ENCODE data around the gene ELP4. TPM values are rescaled to one million over a fixed set of nuclear protein-coding genes. Genes with fewer than 3 reads are reported as not detected.
A peak's percentile ranks its signal among the peaks of the same experiment; 100 is the strongest.

The ELP4 gene
- total and polyA plus RNA-seq, 2 experiments from 2014 or later, result 28.2 to 38.3 TPM

GRCh38 chr11:31798057-31798553 is 288.5 kb downstream of the ELP4 start:
- H3K27ac ChIP-seq (ENCODE audit: low read depth), result no peak overlapping the region
- peak overlapping the region; percentile 60 for H3K4me3 ChIP-seq
- peaks cover 79% of the 10 kb centered on the region for H3K27me3 Mint-ChIP-seq (ENCODE audit: insufficient read depth, low read depth, poor library complexity)
- H2AFZ ChIP-seq, result peak overlapping the region; percentile 94
- peaks cover 40% of the 10 kb centered on the region for H3K4me1 ChIP-seq (ENCODE audit: insufficient read depth)
- H3K27me3 ChIP-seq (ENCODE audit: insufficient read depth), result peaks cover 99% of the 10 kb centered on the region
- no peaks in the 10 kb centered on the region for H3K9me2 ChIP-seq (ENCODE audit: insufficient read depth)
- H3K36me3 Mint-ChIP-seq (ENCODE audit: low read depth), result no peaks in the 10 kb centered on the region; the same call in 2 of the 3 replicates
- peak overlapping the region; percentile 68 for H3K4me3 Mint-ChIP-seq
- peaks cover 30% of the 10 kb centered on the region for H3F3A ChIP-seq (replicated peaks; ENCODE audit: low read depth)
- DNase-seq (ENCODE audit: low spot score) (peak; percentile 56), ATAC-seq (peak; percentile 4)
- H3K4me1 Mint-ChIP-seq, result peaks cover 40% of the 10 kb centered on the region
- no peak overlapping the region for H3K27ac Mint-ChIP-seq
- peaks cover 13% of the 10 kb centered on the region for H4K20me1 ChIP-seq (replicated peaks; ENCODE audit: insufficient read depth)
- H3K9me3 Mint-ChIP-seq, result no peaks in the 10 kb centered on the region; the same call in 2 of the 3 replicates
- no peaks in the 10 kb centered on the region for H3K79me2 ChIP-seq (replicated peaks; ENCODE audit: insufficient read depth)
- peak overlapping the region; percentile 91 for H3K4me2 ChIP-seq
- TF ChIP-seq POLR2AphosphoS5 (IDR thresholded peaks at IDR 0.05; ENCODE audit: low read depth) (no peak), ZNF331 (CRISPR knock-in tag; IDR thresholded peaks at IDR 0.05; ENCODE audit: low read depth) (no peak), ZNF114 (CRISPR knock-in tag; IDR thresholded peaks at IDR 0.05) (no peak), REST (IDR thresholded peaks at IDR 0.05; ENCODE audit: unreplicated experiment) (no peak), JUNB (IDR thresholded peaks at IDR 0.05; ENCODE audit: unreplicated experiment) (no peak), NANOG (IDR thresholded peaks at IDR 0.05; ENCODE audit: borderline replicate concordance) (no peak), CREB1 (CRISPR knock-in tag; IDR thresholded peaks at IDR 0.05; ENCODE audit: low read depth) (no peak), EZH2phosphoT487 (IDR thresholded peaks at IDR 0.05; ENCODE audit: unreplicated experiment) (no peak), STAT1 (IDR thresholded peaks at IDR 0.05; ENCODE audit: unreplicated experiment) (no peak), EZH2 (IDR thresholded peaks at IDR 0.05; ENCODE audit: low read depth, unreplicated experiment) (no peak), ZNF462 (CRISPR knock-in tag; IDR thresholded peaks at IDR 0.05) (no peak)
- TF ChIP-seq, protein P1, sequence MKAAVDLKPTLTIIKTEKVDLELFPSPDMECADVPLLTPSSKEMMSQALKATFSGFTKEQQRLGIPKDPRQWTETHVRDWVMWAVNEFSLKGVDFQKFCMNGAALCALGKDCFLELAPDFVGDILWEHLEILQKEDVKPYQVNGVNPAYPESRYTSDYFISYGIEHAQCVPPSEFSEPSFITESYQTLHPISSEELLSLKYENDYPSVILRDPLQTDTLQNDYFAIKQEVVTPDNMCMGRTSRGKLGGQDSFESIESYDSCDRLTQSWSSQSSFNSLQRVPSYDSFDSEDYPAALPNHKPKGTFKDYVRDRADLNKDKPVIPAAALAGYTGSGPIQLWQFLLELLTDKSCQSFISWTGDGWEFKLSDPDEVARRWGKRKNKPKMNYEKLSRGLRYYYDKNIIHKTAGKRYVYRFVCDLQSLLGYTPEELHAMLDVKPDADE (IDR thresholded peaks at IDR 0.05), result no peak
- TF ChIP-seq, protein P2, sequence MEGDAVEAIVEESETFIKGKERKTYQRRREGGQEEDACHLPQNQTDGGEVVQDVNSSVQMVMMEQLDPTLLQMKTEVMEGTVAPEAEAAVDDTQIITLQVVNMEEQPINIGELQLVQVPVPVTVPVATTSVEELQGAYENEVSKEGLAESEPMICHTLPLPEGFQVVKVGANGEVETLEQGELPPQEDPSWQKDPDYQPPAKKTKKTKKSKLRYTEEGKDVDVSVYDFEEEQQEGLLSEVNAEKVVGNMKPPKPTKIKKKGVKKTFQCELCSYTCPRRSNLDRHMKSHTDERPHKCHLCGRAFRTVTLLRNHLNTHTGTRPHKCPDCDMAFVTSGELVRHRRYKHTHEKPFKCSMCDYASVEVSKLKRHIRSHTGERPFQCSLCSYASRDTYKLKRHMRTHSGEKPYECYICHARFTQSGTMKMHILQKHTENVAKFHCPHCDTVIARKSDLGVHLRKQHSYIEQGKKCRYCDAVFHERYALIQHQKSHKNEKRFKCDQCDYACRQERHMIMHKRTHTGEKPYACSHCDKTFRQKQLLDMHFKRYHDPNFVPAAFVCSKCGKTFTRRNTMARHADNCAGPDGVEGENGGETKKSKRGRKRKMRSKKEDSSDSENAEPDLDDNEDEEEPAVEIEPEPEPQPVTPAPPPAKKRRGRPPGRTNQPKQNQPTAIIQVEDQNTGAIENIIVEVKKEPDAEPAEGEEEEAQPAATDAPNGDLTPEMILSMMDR (conservative IDR thresholded peaks at IDR 0.05; ENCODE audit: low read depth in 2 of 2), result no peak
- no peaks in the 10 kb centered on the region for H3K36me3 ChIP-seq (ENCODE audit: insufficient read depth)
